Uterus (tissue), 2 donors: ENCODE data around the gene KLRF2.

ENCODE experiments used
- POLR2A ChIP-seq, 2 donors: fragments of 450-650 bp; IDR thresholded peaks; one replicate each; pipeline ENCODE4 v1.6.1; 2016; ENCODE audit warnings: antibody characterized with exemption in 2 of 2, mild to moderate bottlenecking in 1 of 2, moderate library complexity in 1 of 2
- TF ChIP-seq, protein P1 (sequence below), 4 experiments: fragments of 200-600 bp in 2 of 4; fragments of 450-650 bp in 2 of 4; sonication (generic) in 2 of 4; IDR thresholded peaks; one replicate each; pipeline ENCODE4 v1.5.1; 2016 to 2019; ENCODE audit warnings: antibody characterized with exemption in 4 of 4, mild to moderate bottlenecking in 2 of 4, moderate library complexity in 1 of 4

DNA sequence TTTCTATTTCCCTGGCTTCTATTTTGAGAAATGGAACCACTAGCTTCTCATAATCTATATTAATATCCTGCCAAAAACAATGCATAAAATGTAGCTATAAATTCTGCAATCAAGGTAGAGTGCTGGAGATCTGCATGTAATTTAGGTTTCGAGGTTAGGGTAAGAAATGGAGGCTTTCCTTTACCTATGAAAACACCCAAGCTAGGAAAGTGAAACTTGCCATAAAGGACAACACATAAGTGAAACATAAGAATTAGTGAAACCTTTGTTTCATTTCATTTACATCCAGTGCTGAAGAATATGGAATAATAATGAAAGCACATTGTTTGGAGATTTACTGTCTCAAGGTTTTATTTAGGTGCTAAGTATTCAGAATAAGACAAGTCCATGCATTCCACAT, 41.1 kb downstream of the KLRF2 start:
- no peak for TF ChIP-seq POLR2A (IDR thresholded peaks at IDR 0.05)
- TF ChIP-seq, protein P1, sequence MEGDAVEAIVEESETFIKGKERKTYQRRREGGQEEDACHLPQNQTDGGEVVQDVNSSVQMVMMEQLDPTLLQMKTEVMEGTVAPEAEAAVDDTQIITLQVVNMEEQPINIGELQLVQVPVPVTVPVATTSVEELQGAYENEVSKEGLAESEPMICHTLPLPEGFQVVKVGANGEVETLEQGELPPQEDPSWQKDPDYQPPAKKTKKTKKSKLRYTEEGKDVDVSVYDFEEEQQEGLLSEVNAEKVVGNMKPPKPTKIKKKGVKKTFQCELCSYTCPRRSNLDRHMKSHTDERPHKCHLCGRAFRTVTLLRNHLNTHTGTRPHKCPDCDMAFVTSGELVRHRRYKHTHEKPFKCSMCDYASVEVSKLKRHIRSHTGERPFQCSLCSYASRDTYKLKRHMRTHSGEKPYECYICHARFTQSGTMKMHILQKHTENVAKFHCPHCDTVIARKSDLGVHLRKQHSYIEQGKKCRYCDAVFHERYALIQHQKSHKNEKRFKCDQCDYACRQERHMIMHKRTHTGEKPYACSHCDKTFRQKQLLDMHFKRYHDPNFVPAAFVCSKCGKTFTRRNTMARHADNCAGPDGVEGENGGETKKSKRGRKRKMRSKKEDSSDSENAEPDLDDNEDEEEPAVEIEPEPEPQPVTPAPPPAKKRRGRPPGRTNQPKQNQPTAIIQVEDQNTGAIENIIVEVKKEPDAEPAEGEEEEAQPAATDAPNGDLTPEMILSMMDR (IDR thresholded peaks at IDR 0.05), result no peak
